GM15510 (cell line): ENCODE data around the gene AK8.

Experiments used
- POLR2A ChIP-seq: IDR thresholded peaks from 3 replicates; pipeline ENCODE4 v1.6.1; 2011; ENCODE audit warnings: borderline replicate concordance; ENCODE audit not compliant: insufficient read length; ENCODE audit errors: extremely low read depth

AK8 gene

DNA sequence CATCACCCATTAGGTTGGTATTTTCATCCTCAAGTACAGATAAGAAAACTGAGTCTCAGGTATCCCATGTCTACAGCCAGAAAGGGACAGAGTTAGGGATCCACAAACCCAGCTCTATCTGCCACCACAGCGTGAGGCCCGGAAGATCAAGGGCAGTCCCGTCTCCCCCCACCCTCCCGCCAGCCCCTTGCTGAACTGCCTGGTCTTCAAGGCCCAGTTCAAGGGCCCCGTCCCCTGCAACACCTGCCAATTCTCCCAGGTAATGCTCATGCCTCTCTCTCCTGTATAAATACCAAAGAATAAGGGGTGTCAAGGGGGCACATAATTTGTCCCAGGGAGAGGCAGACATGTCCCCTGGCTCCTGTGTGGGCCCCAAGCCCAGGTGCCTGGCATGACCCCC is 50.7 kb downstream of the AK8 start:
- TF ChIP-seq POLR2A: no peak

DNA sequence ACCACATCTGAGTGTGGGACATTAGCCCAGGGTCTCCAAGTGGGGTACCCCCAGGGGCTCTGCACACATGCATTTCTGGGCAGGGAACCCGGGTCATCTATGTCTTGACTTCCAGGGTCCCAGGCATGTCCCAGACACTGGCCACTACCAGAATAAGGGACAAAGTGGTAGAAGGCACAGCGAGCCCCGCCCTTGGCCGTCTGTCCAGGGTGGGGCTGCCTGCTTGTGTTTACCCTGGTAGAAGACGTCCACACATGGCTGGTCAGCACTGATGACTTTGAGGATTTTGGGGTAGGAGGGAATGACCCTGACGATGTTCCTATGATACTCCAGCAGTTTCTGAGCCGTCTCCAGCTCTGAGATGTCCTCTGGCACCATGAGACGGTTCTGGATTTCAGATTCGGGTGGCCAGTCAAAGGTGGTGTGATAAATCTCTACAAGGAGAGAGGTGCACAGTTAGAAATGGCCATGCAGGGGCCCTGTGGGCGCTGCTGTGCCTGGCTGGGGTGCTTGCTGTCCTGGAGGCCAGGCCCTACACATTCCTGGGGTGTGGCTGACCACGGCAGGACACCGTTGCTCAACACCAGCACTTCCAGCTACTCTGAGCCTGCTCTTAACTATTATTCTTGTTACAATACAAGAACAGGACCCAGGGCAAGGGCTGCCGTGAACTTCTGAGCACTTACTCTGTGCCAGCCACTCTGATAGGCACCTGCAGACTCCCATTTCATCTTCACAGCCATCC is 51.3 kb downstream of the AK8 start:
- TF ChIP-seq POLR2A: no peak

DNA sequence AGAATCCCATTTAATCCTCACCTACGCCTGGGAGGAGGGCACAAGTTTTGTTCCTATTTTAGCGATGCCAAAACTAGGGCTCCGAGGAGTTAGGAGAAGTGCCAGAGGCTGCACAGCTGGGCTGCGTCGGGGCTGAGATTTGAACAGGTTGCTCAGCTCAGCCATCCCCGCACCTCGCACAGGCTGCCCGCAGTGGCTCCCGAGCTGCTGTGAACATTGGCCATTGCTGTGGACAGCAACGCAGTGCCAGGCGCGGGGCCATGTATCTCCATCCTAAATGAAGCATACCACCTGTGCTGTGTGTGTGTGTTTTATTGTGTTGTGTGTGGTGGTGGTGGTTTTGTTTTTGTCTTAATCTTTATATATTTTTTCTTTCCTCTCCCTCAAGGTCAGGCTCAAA is 52.0 kb downstream of the AK8 start:
- no peak for TF ChIP-seq POLR2A

DNA sequence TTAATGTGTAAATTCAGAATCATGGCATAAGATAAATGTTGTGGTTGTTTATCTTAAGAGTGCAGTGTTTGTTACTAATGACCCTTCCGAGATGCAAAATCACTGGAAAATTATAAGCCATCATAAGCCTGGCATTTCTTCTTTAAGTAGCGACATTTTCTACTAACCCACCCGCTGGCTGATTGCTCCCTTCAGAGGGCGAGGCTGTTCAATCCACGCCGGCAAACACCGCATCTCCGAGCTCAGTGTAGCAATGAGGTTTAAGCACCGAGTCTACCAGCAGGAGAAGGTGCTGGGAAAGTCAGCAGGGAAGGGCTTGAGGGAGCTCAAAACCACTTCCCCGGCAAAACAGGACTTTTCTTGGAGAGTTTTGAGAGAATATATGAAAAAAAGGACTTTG is 52.7 kb downstream of the AK8 start:
- no peak for TF ChIP-seq POLR2A

DNA sequence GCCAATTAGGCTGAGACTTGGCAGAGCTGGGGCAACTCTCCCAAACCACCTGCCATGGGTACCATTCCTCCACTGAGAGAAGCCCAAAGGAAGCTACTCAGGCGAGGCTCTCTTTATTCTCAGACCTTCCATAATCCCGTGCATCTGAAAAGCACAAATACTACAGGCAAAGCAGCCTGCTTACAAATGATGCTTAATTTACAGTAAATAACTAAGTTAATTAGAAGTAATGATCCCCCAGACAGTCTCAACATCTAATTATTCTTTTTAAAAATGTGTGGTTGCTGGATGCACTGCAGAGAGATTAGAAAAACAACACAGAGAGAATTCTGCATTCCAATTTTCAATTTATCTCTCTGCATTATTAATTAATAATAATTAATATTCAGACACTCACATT is 53.1 kb downstream of the AK8 start:
- TF ChIP-seq POLR2A: no peak

DNA sequence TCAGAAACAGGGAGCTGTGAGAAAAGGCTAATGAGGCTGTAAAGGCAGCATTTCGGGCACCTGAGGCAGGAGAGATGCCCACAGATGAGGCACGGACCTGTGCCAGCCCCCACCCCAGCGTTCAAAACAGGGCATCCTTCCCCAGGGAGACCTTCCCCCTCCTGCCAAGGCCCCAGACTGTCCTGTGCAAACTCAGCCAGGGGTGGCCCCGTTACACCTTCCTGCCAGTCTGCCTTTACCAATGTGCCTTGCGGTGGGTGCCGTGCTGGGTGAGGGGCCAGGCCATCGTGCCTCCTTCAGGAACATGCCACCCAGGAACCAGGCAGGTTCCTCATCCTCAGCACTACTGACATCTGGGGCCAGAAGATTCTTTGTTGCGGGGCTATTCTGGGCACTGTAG is 53.9 kb downstream of the AK8 start:
- TF ChIP-seq POLR2A: no peak

DNA sequence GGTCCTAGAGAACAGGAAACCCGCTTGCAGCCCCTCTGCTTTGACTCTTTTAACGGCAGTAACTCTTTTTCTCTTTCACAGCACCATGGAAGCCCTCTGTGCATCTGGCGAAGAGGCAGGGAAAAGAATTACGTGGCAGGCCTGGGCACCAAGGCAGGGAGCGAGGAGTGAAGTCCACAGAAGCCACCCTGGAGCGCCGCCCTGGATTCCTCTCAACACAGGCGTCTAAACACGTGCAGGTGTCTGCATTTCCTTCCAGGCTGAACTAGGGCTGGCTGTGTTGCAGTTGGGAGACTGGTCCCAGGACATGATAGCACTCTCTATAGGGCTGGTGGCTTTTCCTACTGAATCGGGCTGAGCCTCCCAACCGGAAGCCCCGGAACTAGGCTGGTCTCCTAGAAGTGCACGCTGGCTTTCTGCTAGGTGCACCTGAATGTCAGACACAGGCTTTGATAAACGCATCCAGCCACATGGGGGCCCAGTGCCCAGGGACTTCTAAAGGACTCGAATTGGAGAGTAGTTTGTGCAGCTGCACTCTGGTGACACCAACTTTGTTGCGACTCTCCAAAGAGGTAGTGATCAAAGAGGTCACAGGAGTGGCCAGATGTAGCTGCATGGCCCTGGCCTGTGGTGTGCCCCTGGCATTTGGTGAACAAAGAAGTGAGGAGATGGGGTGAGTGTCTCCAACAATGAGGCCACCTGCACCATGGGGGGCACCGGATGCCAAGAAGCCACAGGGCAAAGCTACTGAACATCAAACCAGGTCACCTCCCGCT is 54.5 kb downstream of the AK8 start:
- no peak for TF ChIP-seq POLR2A

DNA sequence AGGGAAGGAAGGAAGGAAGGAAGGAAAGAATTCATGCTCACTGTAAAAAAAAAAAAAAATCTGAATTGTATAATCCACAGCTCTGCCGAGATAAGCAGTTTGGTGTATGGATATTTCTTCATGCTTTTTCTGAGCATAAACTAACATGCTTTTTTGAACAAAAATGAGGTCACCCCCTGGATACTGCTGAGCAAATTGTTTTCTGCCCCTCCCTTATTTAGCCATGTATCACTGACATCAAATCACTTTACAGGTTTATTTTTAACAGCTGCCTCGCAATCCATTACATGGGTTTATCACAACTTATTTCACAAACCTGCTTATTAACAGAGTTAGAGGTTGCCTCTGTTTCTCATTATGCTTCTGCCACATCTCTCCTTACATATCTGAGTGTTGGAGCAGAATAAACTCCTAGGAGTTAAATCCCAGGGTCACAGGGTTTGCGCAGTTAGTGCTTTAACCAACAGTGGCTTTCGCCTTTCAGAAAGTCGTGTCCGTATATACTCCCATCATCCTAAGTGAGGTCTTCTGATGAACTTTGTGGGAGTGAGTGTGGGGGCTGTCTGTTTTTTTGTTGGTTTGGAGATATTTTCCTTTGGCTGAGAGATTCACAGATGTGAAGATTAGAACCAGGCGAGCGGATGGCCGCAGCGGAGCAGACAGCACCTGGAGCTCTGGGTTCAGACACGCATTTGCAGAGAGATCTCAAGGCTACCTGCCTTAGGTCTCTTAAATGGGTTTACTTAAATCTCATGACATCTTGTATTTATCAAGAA is 57.7 kb downstream of the AK8 start:
- no peak for TF ChIP-seq POLR2A

DNA sequence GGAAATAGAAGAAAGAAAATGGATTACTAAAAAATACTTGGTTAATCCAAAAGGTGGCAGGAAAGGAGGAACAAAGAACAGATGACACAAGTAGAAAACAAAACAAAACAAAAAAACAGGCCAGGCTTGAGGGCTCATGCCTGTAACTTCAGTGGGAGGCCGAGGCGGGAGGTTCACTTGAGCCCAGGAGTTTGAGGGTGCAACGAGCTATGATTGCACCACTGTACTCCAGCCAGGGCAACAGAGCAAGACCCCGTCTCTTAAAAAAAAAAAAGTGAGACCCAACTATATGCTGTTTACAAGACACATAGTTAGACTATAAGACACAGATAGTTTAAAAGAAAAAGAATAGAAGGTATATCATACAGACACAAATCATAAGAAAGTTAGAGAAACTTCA is 59.5 kb downstream of the AK8 start:
- TF ChIP-seq POLR2A: no peak

DNA sequence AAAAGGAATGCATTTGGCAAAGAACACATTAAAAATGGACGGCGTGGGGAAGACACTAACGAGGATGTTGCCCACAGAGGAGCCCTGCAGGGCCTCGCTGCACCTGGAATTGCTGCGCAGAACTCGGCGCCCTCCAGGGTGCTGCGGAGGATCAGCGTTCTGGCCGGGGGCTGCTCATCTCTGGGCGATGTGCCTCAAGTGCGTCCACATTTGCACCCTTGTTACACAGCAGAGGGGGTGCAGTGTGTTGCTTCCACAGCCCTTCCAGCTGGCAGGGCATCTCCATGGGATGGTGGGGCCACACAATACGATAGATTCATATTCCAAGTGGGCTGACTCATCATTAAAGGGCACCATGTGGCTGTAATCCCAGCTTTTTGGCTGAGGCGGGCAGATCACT is 63.1 kb downstream of the AK8 start:
- TF ChIP-seq POLR2A: no peak

DNA sequence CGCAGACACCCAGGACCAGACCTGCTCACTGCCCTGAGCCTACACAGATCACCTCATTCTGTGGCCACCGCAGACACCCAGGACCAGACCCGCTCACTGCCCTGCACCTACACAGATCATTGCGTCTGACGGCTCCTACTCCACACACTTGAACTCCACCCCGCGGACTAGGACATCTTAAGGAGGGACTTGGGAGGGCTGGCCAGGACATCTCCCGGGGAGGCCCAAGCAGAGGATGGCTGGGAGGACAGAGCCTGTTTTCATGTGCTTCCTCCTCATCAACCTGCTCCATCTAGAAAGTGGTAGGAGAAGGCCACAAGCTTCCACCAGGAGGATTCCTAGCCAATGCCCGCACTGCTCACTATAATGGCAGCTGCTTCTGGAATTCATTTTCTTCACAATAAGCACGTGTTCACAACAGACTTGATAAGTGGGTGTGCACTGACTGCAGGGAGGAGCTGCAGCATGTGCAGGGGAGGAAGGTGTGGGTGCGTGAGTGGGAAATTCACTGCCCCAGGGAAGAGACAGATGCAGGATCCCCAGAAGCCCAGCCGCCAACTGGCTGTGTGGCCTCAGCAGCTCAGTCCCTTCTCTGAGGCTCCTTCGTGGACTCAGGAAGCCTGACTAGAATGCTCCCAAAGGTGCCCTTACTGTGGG is 64.8 kb downstream of the AK8 start:
- no peak for TF ChIP-seq POLR2A

DNA sequence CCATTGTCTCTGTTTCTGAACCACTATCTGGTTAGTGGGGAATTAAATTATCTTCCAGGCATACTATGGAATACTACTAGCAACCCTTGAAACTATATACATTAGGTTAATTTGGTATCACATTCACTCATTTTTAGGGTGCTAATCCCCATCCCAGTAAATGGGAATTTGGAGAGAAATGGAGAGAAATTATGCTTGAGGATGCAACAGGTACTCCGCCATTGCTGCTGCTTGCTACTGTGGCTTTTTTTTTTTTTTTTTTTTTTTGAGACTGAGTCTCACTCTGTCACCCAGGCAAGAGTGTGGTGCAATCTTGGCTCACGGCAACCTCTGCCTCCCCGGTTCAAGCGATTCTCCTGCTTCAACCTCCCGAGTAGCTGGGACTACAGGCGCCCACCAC is 66.1 kb downstream of the AK8 start:
- no peak for TF ChIP-seq POLR2A

DNA sequence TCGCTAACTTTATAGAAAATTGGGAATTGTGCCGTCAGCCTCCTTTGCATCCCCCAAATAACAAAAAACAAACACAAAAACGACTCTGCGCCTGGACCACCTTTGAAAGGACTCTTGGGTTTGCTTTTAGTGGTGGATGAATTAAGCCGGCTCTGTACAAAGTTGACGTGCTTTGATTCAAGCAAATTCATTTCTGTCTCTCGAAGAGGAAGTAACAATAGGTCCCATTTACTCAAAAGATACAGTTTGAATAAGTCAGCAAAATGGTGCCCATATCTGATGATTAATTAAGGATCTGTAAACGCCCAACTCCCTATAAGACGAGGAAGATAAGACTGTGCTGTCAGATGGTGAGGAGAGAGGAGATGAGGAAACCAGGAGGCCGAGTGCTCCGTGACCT is 67.8 kb downstream of the AK8 start:
- no peak for TF ChIP-seq POLR2A

DNA sequence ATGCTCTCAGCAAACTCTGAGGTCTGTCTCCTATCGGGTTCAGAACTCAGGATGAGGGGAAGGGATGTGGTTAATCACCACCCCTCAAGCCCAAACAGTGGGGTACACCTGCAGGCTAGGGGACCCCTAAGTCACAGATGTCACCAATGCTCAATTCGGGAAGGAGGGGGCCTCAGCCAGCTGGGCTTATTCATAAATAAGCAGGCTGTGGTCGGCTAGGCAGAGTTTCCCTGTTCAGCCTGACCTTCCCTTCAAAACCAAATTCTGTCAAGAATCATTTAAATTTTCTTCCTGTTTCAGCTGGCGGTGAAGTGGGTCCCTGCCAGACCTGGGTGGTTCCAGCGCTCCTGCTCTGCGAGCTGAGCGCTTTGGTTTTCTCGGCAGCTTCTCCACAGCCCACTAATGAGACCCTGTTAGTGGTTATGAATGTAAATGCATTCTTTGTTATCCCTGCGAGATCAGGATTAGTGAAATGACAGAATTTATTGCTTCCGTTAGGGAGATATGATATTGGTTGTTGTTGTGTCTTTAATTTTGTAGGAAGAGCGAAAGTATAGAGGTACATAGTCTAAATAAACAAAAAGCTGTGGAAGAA is 68.3 kb downstream of the AK8 start:
- TF ChIP-seq POLR2A: no peak
